MCF 10A (cell line): Measurements from ENCODE around the gene COPS3. TPM values are rescaled to one million over a fixed set of nuclear protein-coding genes. Genes with fewer than 3 reads are reported as not detected.

Experiments used
- BruUV-seq: library from RNA; stranded (reverse); fragments of 400-500 nt; replicated peaks from 2 replicates; lab custom pipeline; 2021; lab: Mats Ljungman, UMichigan
- CTCF ChIA-PET: fragments of 300-600 bp; sonication (Branson Sonifier 250); formaldehyde crosslinking; extraction: SDS; loops from one replicate; lab custom pipeline; 2021; ENCODE audit warnings: antibody characterized with exemption, inconsistent platforms; lab: Yijun Ruan, JAX
- POLR2A ChIA-PET: fragments of 300-600, 350-650 bp; sonication (Branson Sonifier 250); formaldehyde crosslinking; extraction: SDS; loops from one replicate; lab custom pipeline; 2020; ENCODE audit warnings: antibody characterized with exemption, inconsistent platforms; lab: Yijun Ruan, JAX
- DNase-seq: peaks from one replicate; pipeline ENCODE4 v3.0.0-alpha.2; 2018; ENCODE audit not compliant: unreplicated experiment
- H3K27ac Mint-ChIP-seq: one replicate; pipeline ENCODE4 v1.8.0; 2022; ENCODE audit warnings: mild to moderate bottlenecking, low read depth, mixed read lengths; ENCODE audit not compliant: unreplicated experiment
- H3K27me3 Mint-ChIP-seq: one replicate; pipeline ENCODE4 v1.8.0; 2022; ENCODE audit warnings: mixed read lengths; ENCODE audit not compliant: insufficient read depth, unreplicated experiment
- H3K36me3 Mint-ChIP-seq: one replicate; pipeline ENCODE4 v1.8.0; 2022; ENCODE audit warnings: mild to moderate bottlenecking, moderate library complexity, mixed read lengths; ENCODE audit not compliant: insufficient read depth, unreplicated experiment
- H3K4me1 Mint-ChIP-seq: one replicate; pipeline ENCODE4 v1.8.0; 2022; ENCODE audit warnings: mixed read lengths; ENCODE audit not compliant: insufficient read depth, unreplicated experiment
- H3K4me3 Mint-ChIP-seq: one replicate; pipeline ENCODE4 v1.8.0; 2022; ENCODE audit warnings: mild to moderate bottlenecking, moderate library complexity, mixed read lengths; ENCODE audit not compliant: unreplicated experiment
- H3K9me3 Mint-ChIP-seq: one replicate; pipeline ENCODE4 v1.8.0; 2022; ENCODE audit warnings: mixed read lengths; ENCODE audit not compliant: unreplicated experiment
- intact Hi-C: fragments of 100-400 bp; cut with micrococcal nuclease; formaldehyde crosslinking; loops from 2 replicates; pipeline ENCODE4 v1.14.1; 2022
- total RNA-seq: library from RNA; stranded (reverse); gene quantifications from 2 replicates; pipeline ENCODE4 v1.2.3, GENCODE V29; 2022
- TF ChIP-seq, protein P1 (sequence below): fragments of 200-600 bp; IDR thresholded peaks from one replicate; pipeline ENCODE4 v1.8.0; 2022; ENCODE audit warnings: antibody characterized with exemption, mild to moderate bottlenecking; ENCODE audit not compliant: unreplicated experiment

Gene COPS3
- total RNA-seq, 1 experiment from 2014 or later = 91.8 TPM

DNA sequence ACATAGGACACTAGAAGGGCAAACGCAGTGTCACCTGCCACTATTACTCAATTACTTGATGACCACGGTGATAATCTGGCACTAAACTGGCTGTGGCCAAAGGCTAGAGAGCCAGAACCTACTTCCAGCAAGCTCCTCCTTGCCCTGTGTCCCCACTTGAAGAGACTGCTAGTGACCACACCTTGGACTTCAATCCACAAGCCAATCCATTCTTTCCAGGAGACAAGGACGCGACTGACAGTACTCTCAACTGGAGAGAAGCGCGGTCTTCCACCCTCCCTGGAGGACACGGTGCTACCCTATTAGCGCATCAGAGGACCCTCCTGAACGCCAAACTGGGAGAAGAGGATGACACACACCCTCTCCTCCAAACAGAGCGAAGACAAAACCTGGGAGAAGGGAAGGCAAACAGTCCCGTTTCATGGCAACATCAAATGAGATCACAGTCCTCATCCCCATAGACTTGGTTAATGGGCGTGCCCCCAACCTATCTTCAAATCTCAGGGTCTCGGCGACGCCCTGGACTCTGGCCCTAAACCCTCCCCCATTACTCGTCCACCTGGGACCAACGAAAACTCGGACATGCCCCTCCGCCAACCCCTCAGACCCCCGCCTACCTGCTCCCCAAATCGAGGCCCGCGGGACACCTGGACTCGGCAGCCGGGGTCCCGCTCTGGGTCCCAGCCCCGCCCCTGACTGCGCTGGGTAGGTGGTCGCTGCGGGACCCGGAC lies 44.6 kb downstream of the COPS3 start:
- TF ChIP-seq, protein P1, sequence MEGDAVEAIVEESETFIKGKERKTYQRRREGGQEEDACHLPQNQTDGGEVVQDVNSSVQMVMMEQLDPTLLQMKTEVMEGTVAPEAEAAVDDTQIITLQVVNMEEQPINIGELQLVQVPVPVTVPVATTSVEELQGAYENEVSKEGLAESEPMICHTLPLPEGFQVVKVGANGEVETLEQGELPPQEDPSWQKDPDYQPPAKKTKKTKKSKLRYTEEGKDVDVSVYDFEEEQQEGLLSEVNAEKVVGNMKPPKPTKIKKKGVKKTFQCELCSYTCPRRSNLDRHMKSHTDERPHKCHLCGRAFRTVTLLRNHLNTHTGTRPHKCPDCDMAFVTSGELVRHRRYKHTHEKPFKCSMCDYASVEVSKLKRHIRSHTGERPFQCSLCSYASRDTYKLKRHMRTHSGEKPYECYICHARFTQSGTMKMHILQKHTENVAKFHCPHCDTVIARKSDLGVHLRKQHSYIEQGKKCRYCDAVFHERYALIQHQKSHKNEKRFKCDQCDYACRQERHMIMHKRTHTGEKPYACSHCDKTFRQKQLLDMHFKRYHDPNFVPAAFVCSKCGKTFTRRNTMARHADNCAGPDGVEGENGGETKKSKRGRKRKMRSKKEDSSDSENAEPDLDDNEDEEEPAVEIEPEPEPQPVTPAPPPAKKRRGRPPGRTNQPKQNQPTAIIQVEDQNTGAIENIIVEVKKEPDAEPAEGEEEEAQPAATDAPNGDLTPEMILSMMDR = no peak
- peak overlapping the region; percentile 100 for H3K27ac Mint-ChIP-seq
- H3K36me3 Mint-ChIP-seq = peaks cover 31% of the 10 kb centered on the region
- ChIA-PET CTCF (interaction anchor here (0.6 to 1.2 kb wide), 4 partner anchors 24 to 237 kb away, joined by 3 read pairs; no protein-coding TSS in a partner anchor), POLR2A (interaction anchor here (0.6 to 4.2 kb wide), 19 partner anchors 10 to 268 kb away, joined by 3 to 19 read pairs (median 3); partner anchors contain the start of genes COPS3 and PLD6)
- H3K9me3 Mint-ChIP-seq = no peaks in the 10 kb centered on the region
- intact Hi-C loops = no loop called here
- H3K27me3 Mint-ChIP-seq = no peaks in the 10 kb centered on the region
- peak; percentile 17 for DNase-seq
- BruUV-seq = TSS peak; percentile 71
- H3K4me1 Mint-ChIP-seq = peaks cover 13% of the 10 kb centered on the region
- H3K4me3 Mint-ChIP-seq = peak overlapping the region; percentile 82

DNA sequence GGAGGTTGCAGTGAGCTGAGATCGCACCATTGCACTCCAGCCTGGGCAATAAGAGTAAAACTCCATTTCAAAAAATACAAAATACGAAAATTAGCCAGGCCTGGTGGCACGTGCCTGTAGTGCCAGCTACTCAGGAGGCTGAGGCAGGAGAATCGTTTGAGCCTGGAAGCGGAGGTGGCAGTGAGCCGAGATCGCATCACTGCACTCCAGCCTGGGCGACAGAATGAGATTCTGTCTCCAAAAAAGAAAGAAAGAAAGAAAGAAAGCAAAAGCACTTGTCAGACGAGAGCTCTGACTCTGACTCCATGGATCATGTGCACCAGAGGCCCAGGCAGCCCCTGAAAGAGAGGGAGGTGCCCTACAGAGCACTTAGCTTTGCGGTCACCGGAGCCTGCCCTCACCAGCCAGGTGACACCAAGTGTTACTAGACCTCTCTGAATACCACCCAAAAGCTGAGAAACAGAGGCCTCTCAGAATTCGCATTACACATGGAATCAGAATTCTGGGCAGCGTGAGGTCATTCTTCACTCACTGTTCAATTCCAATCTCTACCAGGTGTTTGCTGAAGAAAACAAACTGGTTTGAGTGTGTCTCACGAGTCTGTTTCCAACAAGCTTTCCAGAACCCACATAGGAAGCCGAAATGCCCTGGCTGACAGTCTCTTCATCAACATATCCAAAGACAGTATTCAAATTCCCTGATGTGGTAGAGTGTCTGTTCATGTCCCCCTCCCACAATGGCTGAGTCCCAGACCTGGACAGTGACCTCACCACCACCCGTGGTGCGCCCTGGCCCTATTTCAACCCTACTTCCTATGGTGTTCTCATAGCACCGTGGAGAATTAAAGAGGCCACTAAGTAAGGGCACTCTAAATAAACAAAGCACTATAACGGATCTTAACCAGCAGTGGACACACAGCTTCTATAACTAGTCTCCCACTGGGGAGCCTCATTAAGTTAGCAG lies 45.6 kb downstream of the COPS3 start:
- peaks cover 38% of the 10 kb centered on the region for H3K36me3 Mint-ChIP-seq
- H3K4me3 Mint-ChIP-seq = peak overlapping the region; percentile 82
- intact Hi-C loops = no loop called here
- DNase-seq = no peak
- H3K27me3 Mint-ChIP-seq = no peaks in the 10 kb centered on the region
- ChIA-PET CTCF (interaction anchor here (0.7 to 1.2 kb wide), 3 partner anchors 175 to 236 kb away, joined by 3 read pairs; no protein-coding TSS in a partner anchor), POLR2A (interaction anchor here (0.6 to 4.2 kb wide), 11 partner anchors 9 to 605 kb away, joined by 3 to 19 read pairs (median 3); partner anchors contain the start of gene COPS3)
- TF ChIP-seq, protein P1 = no peak
- H3K9me3 Mint-ChIP-seq = no peaks in the 10 kb centered on the region
- H3K27ac Mint-ChIP-seq = peak overlapping the region; percentile 100
- no TSS peak for BruUV-seq
- peaks cover 13% of the 10 kb centered on the region for H3K4me1 Mint-ChIP-seq

DNA sequence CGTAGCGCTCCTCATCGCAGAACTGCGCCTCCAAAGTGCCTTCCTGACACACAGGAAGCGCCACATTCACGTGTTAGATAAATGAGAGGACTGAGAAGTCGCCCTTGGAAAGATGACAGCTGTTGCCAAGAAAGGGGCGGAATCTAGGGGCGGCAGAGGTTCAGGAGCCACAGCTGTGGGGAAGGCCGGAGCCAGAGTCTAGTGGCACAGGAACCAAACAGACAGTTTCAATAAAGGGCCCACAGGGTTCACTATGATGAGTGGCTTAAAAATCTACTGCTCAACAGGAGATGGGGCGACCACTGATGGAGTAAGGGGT lies 48.8 kb downstream of the COPS3 start:
- ChIA-PET CTCF (interaction anchor here (0.5 kb wide), 1 partner anchor 42 kb away, joined by 3 read pairs; no protein-coding TSS in a partner anchor), POLR2A (interaction anchor here (0.7 to 0.8 kb wide), 2 partner anchors 46 to 951 kb away, joined by 3 to 4 read pairs; partner anchors contain the start of gene ALKBH5)
- TF ChIP-seq, protein P1 = no peak
- intact Hi-C loops = no loop called here
- no peaks in the 10 kb centered on the region for H3K27me3 Mint-ChIP-seq
- no peak for DNase-seq
- H3K4me3 Mint-ChIP-seq = no peak overlapping the region
- H3K27ac Mint-ChIP-seq = no peak overlapping the region
- H3K9me3 Mint-ChIP-seq = no peaks in the 10 kb centered on the region
- no TSS peak for BruUV-seq
- peaks cover 62% of the 10 kb centered on the region for H3K36me3 Mint-ChIP-seq
- H3K4me1 Mint-ChIP-seq = peaks cover 13% of the 10 kb centered on the region
